ENCODE measurements around the gene PPFIBP2. TPM values are rescaled to one million over a fixed set of nuclear protein-coding genes. Genes with fewer than 3 reads are reported as not detected.

PPFIBP2 gene
- polyA plus RNA-seq, 1 experiment, result 20.6 TPM

DNA sequence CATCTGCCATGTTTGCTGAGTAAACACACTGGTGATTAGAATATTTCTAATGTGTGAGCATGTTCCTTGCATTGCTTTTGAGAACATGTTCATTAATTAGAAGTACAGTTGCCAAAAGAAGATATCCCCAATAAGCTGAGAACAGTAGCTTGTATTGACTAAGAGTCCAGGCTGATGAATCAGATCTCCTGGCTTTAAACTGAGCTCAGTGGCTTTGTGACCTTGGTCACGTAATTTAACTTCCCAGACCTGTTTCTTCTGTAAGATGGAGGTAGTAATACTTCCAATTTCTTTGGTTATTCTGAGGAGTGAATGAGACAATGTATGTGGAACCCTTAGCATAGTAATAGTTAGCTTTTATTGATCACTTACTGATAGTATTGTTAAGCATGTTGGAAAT is 97.6 kb downstream of the PPFIBP2 start:
- H3K4me3 ChIP-seq (ENCODE audit: low read depth, low read length), result no peak overlapping the region
- TF ChIP-seq, protein P1, sequence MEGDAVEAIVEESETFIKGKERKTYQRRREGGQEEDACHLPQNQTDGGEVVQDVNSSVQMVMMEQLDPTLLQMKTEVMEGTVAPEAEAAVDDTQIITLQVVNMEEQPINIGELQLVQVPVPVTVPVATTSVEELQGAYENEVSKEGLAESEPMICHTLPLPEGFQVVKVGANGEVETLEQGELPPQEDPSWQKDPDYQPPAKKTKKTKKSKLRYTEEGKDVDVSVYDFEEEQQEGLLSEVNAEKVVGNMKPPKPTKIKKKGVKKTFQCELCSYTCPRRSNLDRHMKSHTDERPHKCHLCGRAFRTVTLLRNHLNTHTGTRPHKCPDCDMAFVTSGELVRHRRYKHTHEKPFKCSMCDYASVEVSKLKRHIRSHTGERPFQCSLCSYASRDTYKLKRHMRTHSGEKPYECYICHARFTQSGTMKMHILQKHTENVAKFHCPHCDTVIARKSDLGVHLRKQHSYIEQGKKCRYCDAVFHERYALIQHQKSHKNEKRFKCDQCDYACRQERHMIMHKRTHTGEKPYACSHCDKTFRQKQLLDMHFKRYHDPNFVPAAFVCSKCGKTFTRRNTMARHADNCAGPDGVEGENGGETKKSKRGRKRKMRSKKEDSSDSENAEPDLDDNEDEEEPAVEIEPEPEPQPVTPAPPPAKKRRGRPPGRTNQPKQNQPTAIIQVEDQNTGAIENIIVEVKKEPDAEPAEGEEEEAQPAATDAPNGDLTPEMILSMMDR (IDR thresholded peaks at IDR 0.05; ENCODE audit: insufficient read depth, low read depth, low read length), result no peak
- ChIA-PET POLR2A (no interaction called here), CTCF (interaction anchor here (1.4 to 1.6 kb wide), 2 partner anchors 40 to 54 kb away, joined by 3 to 6 read pairs; no protein-coding TSS in a partner anchor)
- DNase-seq (ENCODE audit: low read depth), result no peak
- H3K27me3 ChIP-seq (ENCODE audit: control insufficient read depth, insufficient read depth, low read length), result no peaks in the 10 kb centered on the region
- peaks cover 5% of the 10 kb centered on the region for H3K36me3 ChIP-seq (ENCODE audit: control insufficient read depth, insufficient read depth, low read length)

DNA sequence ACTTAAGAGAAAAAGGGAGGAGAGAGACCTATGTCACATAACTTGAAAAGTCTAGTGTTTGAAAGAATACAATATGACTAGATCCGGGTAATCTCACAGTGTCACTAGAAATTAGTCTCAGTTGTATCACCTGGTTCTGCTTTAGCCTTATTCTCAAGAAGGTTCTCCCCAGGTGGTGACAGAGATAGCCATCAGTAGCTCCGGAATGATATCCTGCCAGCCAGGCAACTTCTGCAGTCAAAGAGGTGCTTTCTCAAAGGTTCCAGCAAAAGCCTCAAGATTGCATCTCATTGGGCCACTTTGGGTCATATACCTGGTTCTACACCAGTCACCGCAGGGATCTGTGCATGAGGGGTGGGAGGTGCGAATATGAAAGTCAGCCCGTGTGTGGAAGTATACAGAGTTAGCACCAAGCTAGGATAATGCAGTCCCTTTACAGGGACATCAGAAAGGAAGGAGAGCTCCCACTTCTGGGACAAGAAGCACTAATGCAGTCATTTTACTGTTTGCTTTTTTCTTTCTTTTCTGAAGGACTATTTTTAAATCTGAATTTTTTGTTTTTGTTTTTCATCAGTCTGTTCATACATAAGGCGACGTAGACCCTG is 98.4 kb downstream of the PPFIBP2 start:
- TF ChIP-seq, protein P1 (IDR thresholded peaks at IDR 0.05; ENCODE audit: insufficient read depth, low read depth, low read length), result no peak
- peaks cover 6% of the 10 kb centered on the region for H3K36me3 ChIP-seq (ENCODE audit: control insufficient read depth, insufficient read depth, low read length)
- ChIA-PET POLR2A (no interaction called here), CTCF (interaction anchor here (1.0 to 1.6 kb wide), 2 partner anchors 36 to 40 kb away, joined by 4 to 6 read pairs; no protein-coding TSS in a partner anchor)
- no peak for DNase-seq (ENCODE audit: low read depth)
- no peaks in the 10 kb centered on the region for H3K27me3 ChIP-seq (ENCODE audit: control insufficient read depth, insufficient read depth, low read length)
- no peak overlapping the region for H3K4me3 ChIP-seq (ENCODE audit: low read depth, low read length)

DNA sequence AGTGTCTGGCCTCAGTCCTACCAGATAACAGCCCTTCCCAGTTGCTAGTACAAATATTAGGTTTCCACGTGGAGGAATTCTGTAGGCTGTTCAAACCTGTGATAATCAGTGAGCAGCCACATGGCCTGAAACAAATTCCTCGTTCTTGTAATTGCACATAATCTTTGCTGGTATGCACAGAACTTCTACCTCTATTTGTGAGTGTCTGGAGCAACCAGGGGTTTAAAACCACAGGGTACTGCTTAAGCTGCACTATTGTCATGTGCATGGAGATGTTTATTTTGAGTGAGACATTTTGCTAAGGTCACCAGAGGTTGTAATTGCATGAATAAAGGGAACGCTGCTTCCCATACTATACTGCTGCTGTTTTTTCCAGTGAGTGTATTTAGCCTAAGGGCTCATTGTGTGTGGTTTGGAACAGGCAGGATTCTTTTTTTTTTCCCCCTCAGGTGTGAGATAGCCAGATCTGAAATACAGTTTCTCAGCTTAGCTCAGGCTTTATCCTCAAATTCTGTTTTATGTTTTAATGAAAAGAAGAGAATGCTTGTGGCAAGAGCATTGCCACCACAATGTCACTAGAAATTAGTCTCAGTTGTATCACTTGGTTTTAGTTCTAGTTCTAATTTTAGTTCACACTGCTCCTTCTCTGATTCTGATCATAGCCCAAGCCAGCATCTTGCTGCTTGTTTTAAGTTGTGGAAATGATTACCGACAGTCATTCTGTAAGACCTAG is 99.0 kb downstream of the PPFIBP2 start:
- ChIA-PET POLR2A (no interaction called here), CTCF (interaction anchor here (1.0 to 1.6 kb wide), 2 partner anchors 37 to 41 kb away, joined by 4 to 6 read pairs; no protein-coding TSS in a partner anchor)
- Histone ChIP-seq H3K27me3 (ENCODE audit: control insufficient read depth, insufficient read depth, low read length) (no peaks in the 10 kb centered on the region), H3K4me3 (ENCODE audit: low read depth, low read length) (no peak overlapping the region), H3K36me3 (ENCODE audit: control insufficient read depth, insufficient read depth, low read length) (peaks cover 7% of the 10 kb centered on the region)
- TF ChIP-seq, protein P1 (IDR thresholded peaks at IDR 0.05; ENCODE audit: insufficient read depth, low read depth, low read length), result no peak
- no peak for DNase-seq (ENCODE audit: low read depth)

DNA sequence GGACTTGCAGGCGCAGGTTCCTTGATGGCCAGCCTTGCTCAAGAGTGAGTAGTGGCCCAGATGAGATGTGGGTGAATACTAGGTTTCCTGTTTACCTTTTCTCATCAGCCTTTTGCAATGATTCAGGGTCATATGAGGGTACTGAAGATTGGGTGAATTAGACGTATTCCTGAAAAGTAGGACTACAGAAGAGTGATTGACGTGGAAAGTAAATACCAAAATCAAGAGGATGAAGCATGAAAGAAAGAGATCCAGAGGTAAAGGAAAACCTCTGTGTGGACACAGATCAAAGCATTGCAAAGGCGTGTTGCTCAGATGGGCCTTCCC is 99.6 kb downstream of the PPFIBP2 start:
- no peak for DNase-seq (ENCODE audit: low read depth)
- ChIA-PET POLR2A (no interaction called here), CTCF (no interaction called here)
- Histone ChIP-seq H3K4me3 (ENCODE audit: low read depth, low read length) (no peak overlapping the region), H3K27me3 (ENCODE audit: control insufficient read depth, insufficient read depth, low read length) (no peaks in the 10 kb centered on the region), H3K36me3 (ENCODE audit: control insufficient read depth, insufficient read depth, low read length) (peaks cover 7% of the 10 kb centered on the region)
- TF ChIP-seq, protein P1 (IDR thresholded peaks at IDR 0.05; ENCODE audit: insufficient read depth, low read depth, low read length), result no peak

DNA sequence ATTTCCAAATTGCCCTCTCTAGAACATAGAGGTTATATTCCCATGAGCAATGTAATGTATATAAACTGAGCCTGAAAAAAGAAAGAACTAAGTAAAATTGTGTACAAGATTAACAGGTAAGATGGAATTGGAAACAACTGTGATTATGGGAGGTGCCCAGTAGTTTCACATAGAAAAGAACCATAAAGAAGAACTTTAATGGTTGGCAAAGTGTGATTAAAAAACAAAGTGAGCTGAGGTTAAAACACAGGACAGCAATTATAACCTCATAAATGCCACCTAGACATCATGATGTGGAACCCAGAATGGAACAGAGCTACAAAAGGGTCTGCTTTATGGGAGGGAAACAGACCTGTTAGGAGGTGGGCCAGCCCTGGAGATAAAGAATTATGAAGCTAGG is 100.9 kb downstream of the PPFIBP2 start:
- TF ChIP-seq, protein P1 (IDR thresholded peaks at IDR 0.05; ENCODE audit: insufficient read depth, low read depth, low read length), result no peak
- no peak for DNase-seq (ENCODE audit: low read depth)
- Histone ChIP-seq H3K27me3 (ENCODE audit: control insufficient read depth, insufficient read depth, low read length) (no peaks in the 10 kb centered on the region), H3K36me3 (ENCODE audit: control insufficient read depth, insufficient read depth, low read length) (peaks cover 7% of the 10 kb centered on the region), H3K4me3 (ENCODE audit: low read depth, low read length) (no peak overlapping the region)
- ChIA-PET CTCF (no interaction called here), POLR2A (no interaction called here)
